Ovary (tissue), 9 donors: ENCODE results near the gene JAM2. TPM values are rescaled to one million over a fixed set of nuclear protein-coding genes. Genes with fewer than 3 reads are reported as not detected.

ENCODE experiments used
- DNase-seq, 5 donors: peaks; one replicate each; pipeline ENCODE4 v3.0.0-alpha.2; 2019 to 2020
- H3K27ac ChIP-seq, 2 donors: fragments of 200-600 bp; one replicate each; pipeline versions ENCODE4 v1.5.1 to v1.8.0; 2019 to 2022
- H3K27me3 ChIP-seq: fragments of 200-600 bp; one replicate; pipeline ENCODE4 v1.8.0; 2022
- H3K36me3 ChIP-seq: fragments of 200-600 bp; sonication (generic); one replicate; pipeline ENCODE4 v1.5.1; 2019
- H3K4me1 ChIP-seq: one replicate; pipeline ENCODE4 v1.8.1; 2013; ENCODE audit warnings: mild to moderate bottlenecking, moderate library complexity; ENCODE audit not compliant: insufficient read depth
- H3K4me3 ChIP-seq: fragments of 200-600 bp; sonication (generic); one replicate; pipeline ENCODE4 v1.5.1; 2017
- H3K9me3 ChIP-seq, 2 donors: fragments of 200-600 bp in 1 of 2; sonication (generic) in 1 of 2; one replicate each; pipeline versions ENCODE4 v1.5.1 to v1.8.1; 2013 to 2019; ENCODE audit warnings: mild to moderate bottlenecking in 1 of 2, moderate library complexity in 1 of 2
- CTCF ChIP-seq, 3 donors: fragments of 450-650 bp in 2 of 3; fragments of 200-600 bp in 1 of 3; IDR thresholded peaks; one replicate each; pipeline versions ENCODE4 v1.5.1 to v1.8.0; 2016 to 2022; ENCODE audit warnings: antibody characterized with exemption in 3 of 3, mild to moderate bottlenecking in 1 of 3
- EP300 ChIP-seq: sonication (generic); formaldehyde crosslinking; IDR thresholded peaks from one replicate; pipeline ENCODE4 v1.6.1; 2017; ENCODE audit warnings: antibody characterized with exemption
- POLR2A ChIP-seq: fragments of 450-650 bp; IDR thresholded peaks from one replicate; pipeline ENCODE4 v1.6.1; 2017; ENCODE audit warnings: antibody characterized with exemption, mild to moderate bottlenecking, moderate library complexity
- WGBS, 3 donors: extraction: QIAGEN DNeasy Blood & Tissue Kit in 1 of 3; methylation state at CpG; one replicate each; pipeline versions ENCODE4 v1.1.5 to v1.1.7; 2013 to 2017; 5-methylcytosine and 5-hydroxymethylcytosine counted together
- intact Hi-C, 4 donors: fragments of 100-400 bp; cut with DNase I; formaldehyde crosslinking; loops; one replicate each; pipeline versions ENCODE4 v1.11.0 to v1.15.1; 2022 to 2023
- polyA plus RNA-seq, 2 donors: library from polyadenylated mRNA; stranded (reverse); fragments of 200-250 nt in 1 of 2; fragments of 350-450 nt in 1 of 2; fragmentation: Illumina TruSeq in 1 of 2; extraction: RNeasy Lipid Tissue Mini Kit (QIAGEN cat#74804) in 1 of 2; gene quantifications; one replicate each; pipeline ENCODE4 v1.2.3, GENCODE V29; 2013 to 2014
- total RNA-seq, 7 donors: library from RNA; depleted of rRNA in 2 of 7; stranded (reverse); fragments of >200 nt in 2 of 7; fragmentation: NEBNext Ultra II Directional in 3 of 7; extraction: Animal tissue kit (Norgen Biotek cat#: 25700) in 3 of 7; gene quantifications; one replicate each; pipeline versions ENCODE4 v1.1.0 to v1.2.4, GENCODE V29; 2016 to 2023
- donor health status: DM: no; HTN: no; CAD: no; lungs with moderate emphysema.
- donor health status: DM: no; HTN: no; CAD: no.
- donor health status: Bipolar disorder and iron deficiency.
- donor health status: DM: yes; HTN: yes; CAD: no.
- donor health status: DM: no; HTN: no; CAD: no.
- donor health status: DM: yes; HTN: yes; CAD: no.

Gene JAM2
- total and polyA plus RNA-seq, 9 donors: 11.7 to 65.4 (median 23.7) TPM

GRCh38 chr21:25744854-25745253, 105.8 kb downstream of the JAM2 start:
- Histone ChIP-seq H3K27ac (no peak overlapping the region), H3K4me3 (no peak overlapping the region), H3K9me3 (no peaks in the 10 kb centered on the region), H3K4me1 (no peaks in the 10 kb centered on the region), H3K36me3 (no peaks in the 10 kb centered on the region), H3K27me3 (no peaks in the 10 kb centered on the region)
- intact Hi-C loops: no loop called here
- WGBS, 3 donors: 95 to 98% (median 97%) methylated on average over 2 of the region's 2 CpGs
- no peak for TF ChIP-seq POLR2A
- TF ChIP-seq CTCF (IDR thresholded peaks at IDR 0.05): no peak
- no peak for TF ChIP-seq EP300
- DNase-seq: no peak

DNA sequence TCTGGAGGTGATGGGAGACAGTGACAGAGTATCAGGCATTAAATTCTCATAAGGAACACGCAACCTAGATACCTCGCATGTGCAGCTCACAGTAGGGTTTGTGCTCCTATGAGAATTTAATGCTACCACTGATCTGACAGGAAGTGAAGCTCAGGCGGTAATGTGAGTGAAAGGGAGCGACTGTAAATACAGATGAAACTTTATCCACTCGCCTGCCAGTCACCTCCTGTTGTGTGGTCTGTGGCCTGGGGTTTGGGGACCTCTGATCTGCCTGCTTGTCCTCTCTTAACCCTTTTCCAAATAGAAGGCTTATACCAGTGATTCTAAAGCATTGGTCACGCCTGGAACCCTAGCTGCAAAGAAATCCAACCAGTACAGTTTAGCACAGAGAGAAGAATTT, 111.0 kb downstream of the JAM2 start:
- no peaks in the 10 kb centered on the region for H3K4me1 ChIP-seq
- intact Hi-C loops: no loop called here
- H3K4me3 ChIP-seq: no peak overlapping the region
- H3K27me3 ChIP-seq: no peaks in the 10 kb centered on the region
- H3K9me3 ChIP-seq: no peaks in the 10 kb centered on the region
- DNase-seq: no peak
- 93 to 95% (median 94%) methylated on average over 6 of the region's 6 CpGs for WGBS, 3 donors
- H3K36me3 ChIP-seq: no peaks in the 10 kb centered on the region
- no peak overlapping the region for H3K27ac ChIP-seq
- TF ChIP-seq EP300: no peak
- TF ChIP-seq CTCF (IDR thresholded peaks at IDR 0.05): no peak

GRCh38 chr21:25752416-25752815, 113.4 kb downstream of the JAM2 start:
- no peak for DNase-seq
- Histone ChIP-seq H3K4me1 (no peaks in the 10 kb centered on the region), H3K27me3 (no peaks in the 10 kb centered on the region), H3K4me3 (no peak overlapping the region), H3K9me3 (no peaks in the 10 kb centered on the region), H3K36me3 (no peaks in the 10 kb centered on the region), H3K27ac (no peak overlapping the region)
- WGBS, 3 donors: 90 to 99% (median 96%) methylated on average over 1 of the region's 1 CpG
- intact Hi-C loops: no loop called here
- TF ChIP-seq CTCF (IDR thresholded peaks at IDR 0.05) (no peak), EP300 (no peak), POLR2A (no peak)

DNA sequence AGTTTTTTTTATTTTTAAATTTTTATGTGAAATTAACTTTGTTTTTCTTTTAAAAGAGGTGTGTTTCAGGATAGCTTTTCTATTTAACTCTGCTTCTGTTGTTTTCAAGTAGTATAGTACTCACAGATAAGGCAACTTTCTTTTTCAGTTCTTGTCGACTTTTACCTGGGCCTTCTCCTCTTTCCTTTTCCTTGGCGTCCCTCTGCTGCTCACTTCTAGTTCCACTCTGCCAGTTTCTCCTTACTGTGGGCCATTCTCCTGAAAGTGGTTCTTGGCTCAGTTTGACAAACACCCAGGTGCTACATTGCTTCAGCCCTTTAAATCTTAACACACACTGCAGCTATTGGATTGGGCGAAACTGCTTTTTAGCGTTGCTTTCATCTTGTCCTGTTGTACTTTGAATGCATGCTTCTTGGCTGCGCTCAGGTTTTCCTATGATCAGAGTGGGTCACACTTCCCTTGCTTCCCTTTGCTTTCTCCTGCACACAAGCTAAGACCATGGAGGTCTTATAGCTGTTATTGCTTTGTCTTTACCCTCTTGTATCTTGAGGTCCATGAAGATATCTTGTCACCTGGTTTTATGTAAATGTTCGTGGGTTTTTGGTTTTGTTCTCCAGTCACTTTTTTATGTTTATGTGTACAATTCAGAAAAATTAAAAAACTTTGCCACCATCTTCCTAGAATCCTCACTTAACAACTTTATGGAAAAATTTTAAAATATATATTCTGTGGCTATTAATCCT, 117.3 kb downstream of the JAM2 start:
- Histone ChIP-seq H3K4me3 (no peak overlapping the region), H3K27ac (no peak overlapping the region), H3K36me3 (no peaks in the 10 kb centered on the region), H3K27me3 (no peaks in the 10 kb centered on the region), H3K4me1 (peaks cover 2% of the 10 kb centered on the region), H3K9me3 (no peaks in the 10 kb centered on the region)
- TF ChIP-seq POLR2A (no peak), EP300 (no peak), CTCF (IDR thresholded peaks at IDR 0.05) (no peak)
- WGBS, 3 donors: 54 to 73% (median 67%) methylated on average over 6 of the region's 6 CpGs
- intact Hi-C loops: no loop called here
- no peak for DNase-seq
